Activated naive CD8-positive, alpha-beta T cell (primary cell): ENCODE data around the gene MAN1A1.
A peak's percentile ranks its signal among the peaks of the same experiment; 100 is the strongest.
"Not testable (repeated sequence)": the region's sequence is repeated elsewhere in the genome, so short reads cannot be mapped to it uniquely, and the experiment has no call there.

Experiments used
- H3K27ac Mint-ChIP-seq: one replicate; pipeline ENCODE4 v1.8.0; 2021; ENCODE audit warnings: mixed read lengths
- H3K27me3 Mint-ChIP-seq: one replicate; pipeline ENCODE4 v1.8.0; 2021; ENCODE audit warnings: mixed read lengths
- H3K36me3 Mint-ChIP-seq: one replicate; pipeline ENCODE4 v1.8.0; 2021; ENCODE audit warnings: mixed read lengths
- H3K4me1 Mint-ChIP-seq: one replicate; pipeline ENCODE4 v1.8.0; 2021; ENCODE audit warnings: low read depth, mixed read lengths
- H3K4me3 Mint-ChIP-seq: one replicate; pipeline ENCODE4 v1.8.0; 2021; ENCODE audit warnings: mild to moderate bottlenecking, mixed read lengths
- H3K9me3 Mint-ChIP-seq: one replicate; pipeline ENCODE4 v1.8.0; 2021; ENCODE audit warnings: low read depth, mixed read lengths

The MAN1A1 gene

GRCh38 chr6:119156082-119156481 is 193.5 kb downstream of the MAN1A1 start:
- H3K36me3 Mint-ChIP-seq, H3K27me3 Mint-ChIP-seq, H3K4me1 Mint-ChIP-seq, H3K27ac Mint-ChIP-seq, H3K9me3 Mint-ChIP-seq, H3K4me3 Mint-ChIP-seq: not testable (repeated sequence)

- peaks cover 6% of the 10 kb centered on the region for H3K27me3 Mint-ChIP-seq
- H3K4me3 Mint-ChIP-seq: no peak overlapping the region
- H3K36me3 Mint-ChIP-seq: no peaks in the 10 kb centered on the region
- peaks cover 20% of the 10 kb centered on the region for H3K4me1 Mint-ChIP-seq
- no peaks in the 10 kb centered on the region for H3K9me3 Mint-ChIP-seq
- no peak overlapping the region for H3K27ac Mint-ChIP-seq
These were observed 197.4 kb downstream of the MAN1A1 start for GRCh38 chr6:119152187-119152586.

GRCh38 chr6:119148825-119149525 is 200.6 kb downstream of the MAN1A1 start:
- peaks cover 5% of the 10 kb centered on the region for H3K27me3 Mint-ChIP-seq
- no peak overlapping the region for H3K27ac Mint-ChIP-seq
- H3K9me3 Mint-ChIP-seq: no peaks in the 10 kb centered on the region
- no peak overlapping the region for H3K4me3 Mint-ChIP-seq
- H3K36me3 Mint-ChIP-seq: no peaks in the 10 kb centered on the region
- H3K4me1 Mint-ChIP-seq: peaks cover 36% of the 10 kb centered on the region

DNA sequence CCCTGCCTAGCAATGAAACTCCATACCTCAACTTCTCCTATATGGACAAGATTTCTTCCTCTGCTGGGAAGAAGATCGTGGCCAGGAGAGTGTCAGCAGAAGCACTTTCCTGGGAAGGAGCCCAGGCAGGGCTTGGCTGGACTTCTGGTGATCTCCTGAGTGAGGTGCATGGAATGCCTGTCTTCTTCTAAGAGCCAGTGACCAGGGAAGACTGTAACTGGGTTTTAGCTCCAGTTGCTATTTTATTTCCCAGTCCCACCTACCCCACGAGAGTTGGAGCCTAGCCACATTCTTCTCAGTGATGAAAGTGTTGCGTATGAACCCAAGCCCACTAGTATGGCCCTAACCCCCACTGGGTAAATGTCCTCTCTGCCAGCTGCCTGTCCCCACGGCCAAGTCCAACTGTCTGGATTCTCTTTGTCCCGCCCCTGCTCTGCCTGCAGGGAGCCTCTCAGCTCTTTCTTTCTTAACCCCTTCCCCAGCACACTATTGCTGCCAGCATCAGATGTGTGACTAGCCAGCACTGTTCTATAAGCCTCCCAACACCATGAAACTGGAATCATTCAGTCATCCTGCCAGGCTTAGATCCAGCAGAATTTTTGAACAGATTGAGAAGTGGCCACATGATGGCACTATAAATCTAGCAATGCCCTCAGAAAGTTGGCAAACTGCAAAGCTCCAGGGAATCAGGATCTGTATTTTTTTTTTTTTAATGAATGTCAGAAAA is 201.3 kb downstream of the MAN1A1 start:
- Mint-ChIP-seq H3K9me3 (no peaks in the 10 kb centered on the region), H3K27me3 (peaks cover 4% of the 10 kb centered on the region), H3K4me1 (peaks cover 36% of the 10 kb centered on the region), H3K27ac (peak overlapping the region; percentile 81), H3K36me3 (no peaks in the 10 kb centered on the region), H3K4me3 (peak overlapping the region; percentile 57)

- Mint-ChIP-seq H3K27me3 (peaks cover 4% of the 10 kb centered on the region), H3K9me3 (no peaks in the 10 kb centered on the region), H3K4me3 (peak overlapping the region; percentile 57), H3K4me1 (peaks cover 36% of the 10 kb centered on the region), H3K27ac (peak overlapping the region; percentile 88), H3K36me3 (no peaks in the 10 kb centered on the region)
These were observed 202.2 kb downstream of the MAN1A1 start for GRCh38 chr6:119147101-119148053.

DNA sequence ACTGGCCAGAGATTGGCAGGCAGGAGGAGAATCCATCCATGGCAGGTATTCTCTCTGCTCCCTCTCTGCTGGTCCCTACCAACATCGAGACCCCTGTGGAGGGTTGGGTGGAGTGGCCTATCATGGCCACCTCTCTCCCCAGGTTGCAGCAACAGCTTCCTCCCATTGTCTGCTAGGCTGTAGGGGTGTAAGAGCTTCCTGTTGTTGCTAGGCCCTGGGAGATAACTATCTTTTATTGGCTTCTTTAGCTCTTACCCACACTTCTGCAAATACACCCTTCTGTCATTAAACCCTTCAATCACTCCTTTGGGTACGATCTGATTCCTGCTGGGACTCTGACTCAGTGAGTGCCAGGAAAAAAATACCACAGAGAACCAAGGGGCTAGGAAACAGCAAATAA is 204.4 kb downstream of the MAN1A1 start:
- Mint-ChIP-seq H3K36me3 (no peaks in the 10 kb centered on the region), H3K27ac (no peak overlapping the region), H3K9me3 (no peaks in the 10 kb centered on the region), H3K27me3 (peaks cover 4% of the 10 kb centered on the region), H3K4me1 (peaks cover 29% of the 10 kb centered on the region), H3K4me3 (no peak overlapping the region)

- no peaks in the 10 kb centered on the region for H3K9me3 Mint-ChIP-seq
- no peaks in the 10 kb centered on the region for H3K36me3 Mint-ChIP-seq
- H3K4me1 Mint-ChIP-seq: peaks cover 20% of the 10 kb centered on the region
- H3K27ac Mint-ChIP-seq: no peak overlapping the region
- H3K27me3 Mint-ChIP-seq: no peaks in the 10 kb centered on the region
- no peak overlapping the region for H3K4me3 Mint-ChIP-seq
These were observed 206.9 kb downstream of the MAN1A1 start for GRCh38 chr6:119142637-119143036.

- H3K9me3 Mint-ChIP-seq: no peaks in the 10 kb centered on the region
- no peaks in the 10 kb centered on the region for H3K27me3 Mint-ChIP-seq
- peaks cover 14% of the 10 kb centered on the region for H3K4me1 Mint-ChIP-seq
- H3K4me3 Mint-ChIP-seq: no peak overlapping the region
- H3K27ac Mint-ChIP-seq: no peak overlapping the region
- no peaks in the 10 kb centered on the region for H3K36me3 Mint-ChIP-seq
These were observed 207.5 kb downstream of the MAN1A1 start for GRCh38 chr6:119142041-119142440.

DNA sequence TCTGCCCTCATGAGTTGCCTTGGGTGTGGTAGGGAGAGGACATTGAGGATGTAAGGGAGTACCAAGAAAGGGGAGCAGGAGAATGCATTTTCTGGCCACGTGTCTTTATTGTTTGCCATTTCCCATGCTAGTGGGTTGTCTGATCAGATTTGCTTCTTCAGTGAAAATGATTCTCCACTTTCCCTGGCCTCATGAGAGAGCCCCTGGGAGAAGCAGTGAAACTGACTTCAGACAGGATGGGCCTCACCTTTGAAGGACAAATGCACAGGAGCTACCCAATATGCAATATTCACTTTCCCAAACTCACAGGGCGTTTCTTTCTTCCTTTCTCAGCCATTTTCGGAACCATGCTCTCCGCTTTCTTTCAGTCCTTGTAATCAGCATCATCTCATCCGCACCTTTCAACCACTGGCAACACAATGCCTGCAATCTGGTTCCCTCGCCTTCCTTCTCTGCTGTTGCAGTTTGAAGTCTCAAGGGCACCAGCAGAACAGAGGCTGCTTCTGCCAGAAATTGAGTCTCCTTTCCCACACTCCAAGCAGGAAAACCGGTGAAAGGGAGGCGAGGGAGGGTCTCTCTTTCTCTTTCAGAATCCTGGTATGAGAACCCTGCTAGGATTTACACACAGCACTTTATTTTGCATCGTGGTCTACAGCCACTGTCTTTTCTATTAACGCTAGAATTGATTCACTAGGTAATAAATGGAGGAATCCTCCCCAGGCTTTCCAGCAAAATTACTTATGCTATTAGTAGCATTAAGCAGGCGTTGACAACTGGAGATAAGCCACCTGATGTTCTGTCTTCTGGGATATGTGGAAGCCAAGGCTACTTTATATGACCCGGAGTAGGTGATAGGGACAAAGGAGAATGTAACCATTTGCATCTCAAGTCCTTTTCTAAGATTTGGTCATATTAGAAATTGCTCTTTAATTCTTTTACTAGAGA is 209.1 kb downstream of the MAN1A1 start:
- H3K4me1 Mint-ChIP-seq: peaks cover 7% of the 10 kb centered on the region
- no peak overlapping the region for H3K4me3 Mint-ChIP-seq
- H3K9me3 Mint-ChIP-seq: no peaks in the 10 kb centered on the region
- no peak overlapping the region for H3K27ac Mint-ChIP-seq
- H3K36me3 Mint-ChIP-seq: no peaks in the 10 kb centered on the region
- no peaks in the 10 kb centered on the region for H3K27me3 Mint-ChIP-seq

DNA sequence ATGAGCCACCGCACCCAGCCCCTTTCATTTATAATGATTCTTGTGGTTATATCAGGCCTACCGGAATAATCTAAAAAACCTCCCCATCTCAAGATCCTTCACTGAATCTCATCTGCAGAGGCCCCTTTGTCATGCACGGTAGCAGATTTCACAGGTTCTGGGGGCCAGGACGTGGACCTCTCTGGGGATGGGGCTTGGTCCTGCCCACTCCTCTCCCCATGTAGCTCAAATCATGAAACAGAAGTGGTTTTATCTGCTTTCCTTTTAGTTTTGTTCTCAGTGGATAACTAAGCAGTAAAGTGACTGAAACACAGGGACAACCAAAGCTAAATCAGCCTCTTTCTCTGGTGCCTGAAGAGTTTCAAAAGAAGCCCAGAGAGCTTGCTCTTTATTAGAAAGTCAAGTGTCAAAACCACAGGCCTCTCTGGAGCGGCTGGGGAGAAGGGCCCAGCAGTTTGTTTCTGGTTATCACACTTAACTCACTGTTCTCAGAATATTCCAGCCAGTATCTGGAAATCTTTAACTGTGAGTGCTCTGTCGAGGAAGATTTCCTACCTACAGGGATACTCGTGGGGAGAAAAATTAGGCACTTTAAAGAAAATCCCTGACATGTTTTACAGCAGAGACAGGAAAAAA is 210.5 kb downstream of the MAN1A1 start:
- no peaks in the 10 kb centered on the region for H3K36me3 Mint-ChIP-seq

DNA sequence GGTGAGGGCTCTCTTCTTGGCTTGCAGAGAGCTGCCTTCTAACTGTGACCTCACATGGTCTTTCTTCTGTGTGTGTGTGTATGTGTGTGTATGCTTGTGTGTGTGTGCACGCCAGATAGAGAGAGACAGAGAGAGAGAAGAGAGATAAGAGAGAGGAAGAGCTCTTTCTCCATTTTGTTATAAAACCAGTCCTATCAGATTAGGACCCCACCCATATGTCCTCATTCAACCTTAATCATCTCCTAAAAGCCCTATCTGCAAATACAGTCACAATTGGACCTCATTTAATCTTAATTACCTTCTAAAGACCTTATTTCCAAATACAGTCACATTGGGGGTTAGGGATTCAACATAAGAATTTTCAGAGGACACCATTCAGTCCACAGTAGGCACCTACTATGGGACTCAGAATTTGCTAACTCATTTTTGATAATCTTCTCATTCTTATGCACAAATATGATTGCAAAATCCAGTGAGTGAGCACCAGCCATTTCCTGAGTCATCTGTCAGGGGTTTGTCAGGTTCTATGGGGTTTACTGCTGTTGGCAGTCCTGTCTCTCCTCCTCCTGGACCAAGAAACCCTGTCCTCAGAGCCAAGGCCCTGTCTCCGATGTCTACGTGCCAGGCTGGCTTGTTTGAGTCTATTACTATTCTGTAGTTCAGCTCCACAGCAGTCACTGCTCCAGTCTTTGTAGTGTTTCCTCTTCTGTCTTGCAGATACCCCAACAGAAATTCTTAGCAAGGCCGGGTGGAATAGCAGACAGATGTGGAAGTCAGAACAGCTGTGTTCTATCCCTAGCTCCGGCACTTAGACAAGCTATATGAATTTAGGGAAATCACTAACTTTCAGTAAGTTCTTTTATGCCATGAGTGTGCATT is 212.1 kb downstream of the MAN1A1 start:
- Mint-ChIP-seq H3K4me1 (no peaks in the 10 kb centered on the region), H3K36me3 (no peaks in the 10 kb centered on the region), H3K27ac (no peak overlapping the region), H3K9me3 (no peaks in the 10 kb centered on the region), H3K4me3 (no peak overlapping the region), H3K27me3 (no peaks in the 10 kb centered on the region)

More for the DNA sequence above, 210.5 kb downstream of the MAN1A1 start:
- Mint-ChIP-seq H3K4me3 (no peak overlapping the region), H3K27me3 (no peaks in the 10 kb centered on the region), H3K4me1 (no peaks in the 10 kb centered on the region), H3K27ac (no peak overlapping the region), H3K9me3 (no peaks in the 10 kb centered on the region)

DNA sequence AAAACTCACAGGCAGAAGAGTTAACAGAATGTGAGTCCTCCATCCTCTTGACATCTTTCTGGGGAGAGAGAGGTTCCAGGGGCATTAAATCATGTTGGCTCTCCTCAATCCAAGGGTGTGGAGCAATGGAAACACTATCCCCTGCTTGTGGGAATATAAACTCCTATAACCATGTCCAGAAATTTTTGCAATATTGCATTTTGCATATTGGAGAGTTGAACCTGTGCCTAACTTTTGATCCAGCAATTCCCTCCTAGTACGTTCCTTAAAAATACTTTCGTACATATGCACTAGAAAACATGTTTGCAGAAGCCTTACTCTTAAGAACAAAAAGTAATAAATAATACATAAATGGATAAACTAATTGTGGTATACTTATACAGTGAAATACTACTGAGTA is 214.8 kb downstream of the MAN1A1 start:
- Mint-ChIP-seq H3K4me1 (no peaks in the 10 kb centered on the region), H3K9me3 (no peaks in the 10 kb centered on the region), H3K36me3 (no peaks in the 10 kb centered on the region), H3K27ac (no peak overlapping the region), H3K27me3 (no peaks in the 10 kb centered on the region), H3K4me3 (no peak overlapping the region)

DNA sequence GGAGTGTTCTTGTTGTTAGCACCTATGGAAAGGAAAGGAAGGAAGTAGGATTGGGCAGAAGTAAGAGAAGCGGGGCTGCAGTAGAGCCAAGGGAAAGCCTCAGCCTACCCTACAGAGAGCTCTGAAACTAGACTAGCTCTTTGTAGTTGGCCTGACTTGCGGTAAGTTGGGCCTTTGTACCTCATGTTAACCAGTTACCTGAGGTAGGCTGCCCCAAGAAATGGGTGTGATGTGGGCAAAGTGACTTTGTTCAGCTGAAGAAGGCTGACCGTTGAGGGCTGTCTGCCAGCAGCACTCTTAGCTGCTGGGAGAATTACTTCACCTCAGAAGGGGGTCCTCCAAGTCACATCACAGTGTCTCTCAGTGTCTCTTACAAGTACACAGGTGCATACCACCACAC is 216.2 kb downstream of the MAN1A1 start:
- Mint-ChIP-seq H3K27ac (no peak overlapping the region), H3K36me3 (no peaks in the 10 kb centered on the region), H3K9me3 (no peaks in the 10 kb centered on the region)

More for the DNA sequence above, 216.2 kb downstream of the MAN1A1 start:
- no peak overlapping the region for H3K4me3 Mint-ChIP-seq
- no peaks in the 10 kb centered on the region for H3K27me3 Mint-ChIP-seq
- H3K4me1 Mint-ChIP-seq: peaks cover 2% of the 10 kb centered on the region
